Ovary (tissue), 3 donors: ENCODE measurements around the gene C12orf50.
"Not testable (repeated sequence)": the region's sequence is repeated elsewhere in the genome, so short reads cannot be mapped to it uniquely, and the experiment has no call there.

ENCODE experiments used
- CTCF ChIP-seq, 3 donors: fragments of 450-650 bp in 2 of 3; fragments of 200-600 bp in 1 of 3; IDR thresholded peaks; one replicate each; pipeline versions ENCODE4 v1.5.1 to v1.8.0; 2016 to 2022; ENCODE audit warnings: antibody characterized with exemption in 3 of 3, mild to moderate bottlenecking in 1 of 3
- POLR2A ChIP-seq: fragments of 450-650 bp; IDR thresholded peaks from one replicate; pipeline ENCODE4 v1.6.1; 2017; ENCODE audit warnings: antibody characterized with exemption, mild to moderate bottlenecking, moderate library complexity
- donor health status: DM: no; HTN: no; CAD: no.

GRCh38 chr12:87954028-87954427 lies 75.2 kb downstream of the C12orf50 start:
- not testable (repeated sequence) for TF ChIP-seq CTCF (IDR thresholded peaks at IDR 0.05); POLR2A
